GM19035 (cell line): ENCODE measurements around the gene GNPDA1.

Experiments
- ATAC-seq: cut with Tn5 transposase; IDR thresholded peaks from one replicate; pipeline ENCODE4 v1.9.1; 2021; ENCODE audit not compliant: unreplicated experiment

Gene GNPDA1

GRCh38 chr5:141958113-141958512 lies 54.7 kb downstream of the GNPDA1 start, which contains the start of gene PCDH12:
Gene PCDH12 (minus strand): TSS chr5:141958202. CDS start chr5:141957851, 351 bp downstream.
- ATAC-seq = no peak

- ATAC-seq = no peak
Observed at GRCh38 chr5:141957367-141957996, 55.3 kb downstream of the GNPDA1 start.

- ATAC-seq = no peak
Observed at GRCh38 chr5:141954194-141954593, 58.6 kb downstream of the GNPDA1 start.

GRCh38 chr5:141952020-141952419 lies 60.8 kb downstream of the GNPDA1 start:
- ATAC-seq = no peak

- ATAC-seq = peak; percentile 65
Observed at GRCh38 chr5:141951332-141951781, 61.5 kb downstream of the GNPDA1 start.
